Calu3 (cell line): ENCODE results near the gene LINC01488. TPM values are rescaled to one million over a fixed set of nuclear protein-coding genes. Genes with fewer than 3 reads are reported as not detected.

Source experiments
- BruUV-seq: library from RNA; stranded (reverse); fragments of 400-500 nt; replicated peaks from 2 replicates; lab custom pipeline; 2021; lab: Mats Ljungman, UMichigan
- CTCF ChIA-PET: fragments of 300-600 bp; sonication (Branson Sonifier 250); formaldehyde crosslinking; loops from one replicate; lab custom pipeline; 2022; ENCODE audit warnings: antibody characterized with exemption; lab: Charles Lee
- DNase-seq: peaks from one replicate; pipeline ENCODE4 v3.0.0; 2022
- H3K27ac Mint-ChIP-seq: one replicate; pipeline ENCODE4 v1.8.0; 2022; ENCODE audit warnings: mixed read lengths; ENCODE audit not compliant: unreplicated experiment
- H3K27me3 Mint-ChIP-seq: one replicate; pipeline ENCODE4 v1.8.0; 2022; ENCODE audit warnings: mixed read lengths; ENCODE audit not compliant: unreplicated experiment
- H3K36me3 Mint-ChIP-seq: one replicate; pipeline ENCODE4 v1.8.0; 2022; ENCODE audit warnings: mild to moderate bottlenecking, moderate library complexity, mixed read lengths; ENCODE audit not compliant: insufficient read depth, unreplicated experiment
- H3K4me1 Mint-ChIP-seq: one replicate; pipeline ENCODE4 v1.8.0; 2022; ENCODE audit warnings: mild to moderate bottlenecking, low read depth, mixed read lengths; ENCODE audit not compliant: unreplicated experiment
- H3K4me3 Mint-ChIP-seq: one replicate; pipeline ENCODE4 v1.8.0; 2022; ENCODE audit warnings: mild to moderate bottlenecking, low read depth, moderate library complexity, mixed read lengths; ENCODE audit not compliant: unreplicated experiment
- H3K9me3 Mint-ChIP-seq: one replicate; pipeline ENCODE4 v1.8.0; 2022; ENCODE audit warnings: low read depth, mixed read lengths; ENCODE audit not compliant: unreplicated experiment
- intact Hi-C: fragments of 100-400 bp; cut with micrococcal nuclease; formaldehyde crosslinking; loops from one replicate; pipeline ENCODE4 v1.10.0; 2022; ENCODE audit not compliant: unreplicated experiment
- total RNA-seq: library from RNA; stranded (reverse); gene quantifications from 2 replicates; pipeline ENCODE4 v1.2.3, GENCODE V29; 2022
- TF ChIP-seq, protein P1 (sequence below): fragments of 200-600 bp; IDR thresholded peaks from one replicate; pipeline ENCODE4 v1.8.0; 2022; ENCODE audit warnings: antibody characterized with exemption; ENCODE audit not compliant: unreplicated experiment

The LINC01488 gene
- total RNA-seq, 1 experiment from 2014 or later: not detected

DNA sequence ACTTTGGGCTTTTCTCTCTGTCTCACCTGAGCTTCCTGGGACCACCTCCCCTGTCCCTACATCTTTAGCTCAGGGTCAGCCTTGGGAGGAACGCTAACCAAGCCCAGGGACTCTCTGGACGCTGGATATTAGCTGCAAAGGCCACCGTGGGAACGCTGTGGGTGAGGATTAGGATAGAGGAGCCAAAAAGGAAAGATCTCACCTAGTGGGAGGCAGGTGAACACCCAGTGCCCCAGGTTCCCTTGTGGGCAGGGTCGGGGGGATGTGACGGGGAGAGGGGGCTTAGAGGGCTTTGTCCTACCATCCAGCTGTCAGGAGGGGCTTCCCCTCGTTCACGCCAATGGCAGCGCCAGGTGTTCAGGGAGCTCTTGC lies 50.2 kb downstream of the LINC01488 start:
- DNase-seq: no peak
- Mint-ChIP-seq H3K36me3 (no peaks in the 10 kb centered on the region), H3K9me3 (no peaks in the 10 kb centered on the region), H3K27ac (no peak overlapping the region), H3K4me1 (no peaks in the 10 kb centered on the region), H3K27me3 (peaks cover 32% of the 10 kb centered on the region), H3K4me3 (no peak overlapping the region)
- intact Hi-C loops: no loop called here
- TF ChIP-seq, protein P1, sequence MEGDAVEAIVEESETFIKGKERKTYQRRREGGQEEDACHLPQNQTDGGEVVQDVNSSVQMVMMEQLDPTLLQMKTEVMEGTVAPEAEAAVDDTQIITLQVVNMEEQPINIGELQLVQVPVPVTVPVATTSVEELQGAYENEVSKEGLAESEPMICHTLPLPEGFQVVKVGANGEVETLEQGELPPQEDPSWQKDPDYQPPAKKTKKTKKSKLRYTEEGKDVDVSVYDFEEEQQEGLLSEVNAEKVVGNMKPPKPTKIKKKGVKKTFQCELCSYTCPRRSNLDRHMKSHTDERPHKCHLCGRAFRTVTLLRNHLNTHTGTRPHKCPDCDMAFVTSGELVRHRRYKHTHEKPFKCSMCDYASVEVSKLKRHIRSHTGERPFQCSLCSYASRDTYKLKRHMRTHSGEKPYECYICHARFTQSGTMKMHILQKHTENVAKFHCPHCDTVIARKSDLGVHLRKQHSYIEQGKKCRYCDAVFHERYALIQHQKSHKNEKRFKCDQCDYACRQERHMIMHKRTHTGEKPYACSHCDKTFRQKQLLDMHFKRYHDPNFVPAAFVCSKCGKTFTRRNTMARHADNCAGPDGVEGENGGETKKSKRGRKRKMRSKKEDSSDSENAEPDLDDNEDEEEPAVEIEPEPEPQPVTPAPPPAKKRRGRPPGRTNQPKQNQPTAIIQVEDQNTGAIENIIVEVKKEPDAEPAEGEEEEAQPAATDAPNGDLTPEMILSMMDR: no peak
- CTCF ChIA-PET: no interaction called here
- no TSS peak for BruUV-seq

DNA sequence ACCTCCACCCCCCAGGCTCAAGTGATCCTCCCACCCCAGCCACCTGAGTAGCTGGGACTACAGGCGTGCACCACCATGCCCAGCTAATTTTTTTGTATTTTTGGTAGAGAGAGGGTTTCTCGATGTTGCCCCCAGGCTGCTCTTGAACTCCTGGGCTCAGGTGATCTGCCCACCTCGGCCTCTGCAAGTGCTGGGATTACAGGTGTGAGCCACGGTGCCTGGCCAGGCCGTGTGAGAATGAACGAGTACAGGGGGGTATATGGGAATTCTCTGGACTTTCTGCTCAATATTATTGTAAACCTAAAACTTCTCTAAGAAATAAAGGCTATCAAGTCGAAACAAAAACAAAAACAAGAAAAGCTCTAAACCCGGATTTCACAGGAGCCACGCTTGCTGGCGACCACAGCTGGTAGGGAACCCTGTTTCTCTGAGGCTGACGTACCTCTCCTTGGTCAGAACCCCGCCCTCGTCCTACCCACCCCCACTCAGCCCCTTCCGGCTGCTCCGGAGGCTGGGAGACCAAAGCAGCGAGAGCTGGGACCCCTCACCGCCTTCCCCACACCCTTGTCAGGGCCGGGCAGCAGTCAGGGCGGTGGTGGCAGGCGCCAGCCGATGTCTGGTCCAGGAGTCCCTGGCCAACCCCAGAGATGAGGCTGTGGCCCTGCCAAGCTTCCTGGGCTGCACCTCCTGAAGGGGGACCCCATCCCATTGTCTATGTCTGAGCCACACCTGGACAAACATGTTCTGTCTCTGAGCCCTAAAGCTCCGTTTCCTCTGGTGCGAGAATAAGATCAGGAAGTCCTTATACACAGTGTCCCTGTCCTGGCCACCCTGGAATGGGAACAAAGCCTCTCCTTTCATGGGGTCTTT lies 52.1 kb downstream of the LINC01488 start:
- no peaks in the 10 kb centered on the region for H3K4me1 Mint-ChIP-seq
- no peak for DNase-seq
- peaks cover 32% of the 10 kb centered on the region for H3K27me3 Mint-ChIP-seq
- intact Hi-C loops: no loop called here
- H3K9me3 Mint-ChIP-seq: no peaks in the 10 kb centered on the region
- no peak overlapping the region for H3K4me3 Mint-ChIP-seq
- no peaks in the 10 kb centered on the region for H3K36me3 Mint-ChIP-seq
- TF ChIP-seq, protein P1: no peak
- BruUV-seq: no TSS peak
- CTCF ChIA-PET: no interaction called here
- no peak overlapping the region for H3K27ac Mint-ChIP-seq

DNA sequence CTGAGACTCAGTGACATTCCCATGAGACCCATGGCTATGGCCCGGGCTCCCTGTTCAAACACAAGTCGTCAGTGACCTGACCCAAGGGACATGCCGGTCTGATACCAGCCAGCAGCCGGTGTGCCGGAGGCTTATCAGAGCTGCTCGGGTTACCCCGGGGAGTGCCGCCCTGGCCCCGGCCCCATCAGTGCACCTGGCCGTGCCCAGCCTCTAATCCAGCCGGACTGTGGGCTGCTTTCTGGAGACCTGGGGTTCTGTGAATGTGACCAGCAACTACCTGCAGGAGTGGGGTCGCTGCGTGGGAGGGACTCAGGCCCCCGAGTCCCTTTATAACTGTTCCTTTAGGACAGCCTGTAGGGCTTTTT lies 52.7 kb downstream of the LINC01488 start:
- BruUV-seq: no TSS peak
- no peaks in the 10 kb centered on the region for H3K36me3 Mint-ChIP-seq
- H3K4me3 Mint-ChIP-seq: no peak overlapping the region
- no peaks in the 10 kb centered on the region for H3K9me3 Mint-ChIP-seq
- H3K27ac Mint-ChIP-seq: no peak overlapping the region
- H3K4me1 Mint-ChIP-seq: no peaks in the 10 kb centered on the region
- DNase-seq: no peak
- peaks cover 32% of the 10 kb centered on the region for H3K27me3 Mint-ChIP-seq
- TF ChIP-seq, protein P1: no peak
- CTCF ChIA-PET: no interaction called here
- intact Hi-C loops: no loop called here

DNA sequence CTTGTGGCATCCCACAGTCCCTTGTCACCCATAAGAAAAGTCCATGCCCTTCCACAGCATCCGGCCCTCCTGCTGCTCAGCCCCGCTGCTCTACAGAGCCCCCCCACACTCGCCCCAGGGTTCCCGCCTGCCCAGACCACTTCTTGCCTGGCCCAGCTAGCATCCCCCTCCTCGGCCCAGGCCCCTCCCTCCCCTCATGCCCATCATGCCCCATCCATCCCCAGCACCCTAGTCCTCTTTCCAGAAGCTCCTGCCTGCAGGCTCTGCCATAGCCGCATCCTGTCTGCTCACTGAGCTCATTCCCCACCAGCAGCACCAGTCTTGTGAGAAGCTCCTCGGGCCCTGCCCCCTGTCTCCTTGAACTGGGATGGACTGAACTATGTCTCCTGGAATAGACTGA lies 54.4 kb downstream of the LINC01488 start:
- no peak for DNase-seq
- CTCF ChIA-PET: interaction anchor here (0.6 kb wide), 3 partner anchors 12 to 1172 kb away, joined by 3 to 4 read pairs (median 3); no protein-coding TSS in a partner anchor
- no peak overlapping the region for H3K4me3 Mint-ChIP-seq
- BruUV-seq: no TSS peak
- intact Hi-C loops: no loop called here
- peaks cover 15% of the 10 kb centered on the region for H3K27me3 Mint-ChIP-seq
- H3K9me3 Mint-ChIP-seq: no peaks in the 10 kb centered on the region
- peaks cover 3% of the 10 kb centered on the region for H3K4me1 Mint-ChIP-seq
- H3K27ac Mint-ChIP-seq: no peak overlapping the region
- H3K36me3 Mint-ChIP-seq: no peaks in the 10 kb centered on the region
- TF ChIP-seq, protein P1: no peak
